Right renal pelvis (tissue), 4 donors: ENCODE measurements around the gene SYTL1. TPM values are rescaled to one million over a fixed set of nuclear protein-coding genes. Genes with fewer than 3 reads are reported as not detected.
A peak's percentile ranks its signal among the peaks of the same experiment; 100 is the strongest.

ENCODE experiments used
- DNase-seq, 4 donors: peaks; one replicate each; pipeline ENCODE4 v3.0.0-alpha.2; 2013; ENCODE audit warnings: low read depth in 4 of 4, low spot score in 3 of 4, missing footprints in 1 of 4
- polyA plus RNA-seq, 4 donors: library from polyadenylated mRNA; unstranded; fragments of 120-200 nt; gene quantifications; one replicate each; pipeline ENCODE4 v1.2.1, GENCODE V29; 2013; ENCODE audit not compliant: insufficient read length in 4 of 4

SYTL1 gene
- polyA plus RNA-seq, 4 donors, result 8.2 to 16.0 (median 10.5) TPM

GRCh38 chr1:27316860-27317259 lies 25.0 kb upstream of the SYTL1 start:
- DNase-seq, result no peak

GRCh38 chr1:27318136-27318535 lies 23.7 kb upstream of the SYTL1 start:
- no peak for DNase-seq

- no peak for DNase-seq
These were observed 23.2 kb upstream of the SYTL1 start for GRCh38 chr1:27318596-27318995.

- peak; percentile 87 to 91 (median 88) for DNase-seq
These were observed 19.8 kb upstream of the SYTL1 start, which contains the start of gene TMEM222 for GRCh38 chr1:27321813-27322568. Gene TMEM222, plus strand, starts transcription at chr1:27322163. Its CDS starts 35 bp downstream, at chr1:27322198.

GRCh38 chr1:27322569-27323240 lies 19.1 kb upstream of the SYTL1 start:
- DNase-seq, result no peak

GRCh38 chr1:27325286-27325685 lies 16.5 kb upstream of the SYTL1 start:
- DNase-seq, result no peak

- no peak for DNase-seq
These were observed 13.9 kb upstream of the SYTL1 start for GRCh38 chr1:27327964-27328363.

- DNase-seq, result no peak
These were observed 11.0 kb upstream of the SYTL1 start for GRCh38 chr1:27330786-27331185.

GRCh38 chr1:27331426-27331825 lies 10.4 kb upstream of the SYTL1 start:
- no peak for DNase-seq

GRCh38 chr1:27331922-27332321 lies 9.9 kb upstream of the SYTL1 start:
- no peak for DNase-seq

GRCh38 chr1:27332536-27333281 lies 9.1 kb upstream of the SYTL1 start:
- no peak for DNase-seq

- DNase-seq, result no peak
These were observed 8.0 kb upstream of the SYTL1 start for GRCh38 chr1:27333717-27334279.

- DNase-seq, result no peak
These were observed 6.1 kb upstream of the SYTL1 start for GRCh38 chr1:27335506-27336422.

GRCh38 chr1:27336756-27337155 lies 5.1 kb upstream of the SYTL1 start:
- DNase-seq, result no peak

GRCh38 chr1:27338751-27339150 lies 3.1 kb upstream of the SYTL1 start:
- no peak for DNase-seq

- no peak for DNase-seq
These were observed 2.6 kb upstream of the SYTL1 start for GRCh38 chr1:27339213-27339612.

GRCh38 chr1:27342391-27342777 lies 562 bp downstream of the SYTL1 start:
- no peak for DNase-seq

GRCh38 chr1:27342778-27343638 lies 1.2 kb downstream of the SYTL1 start:
- no peak for DNase-seq

GRCh38 chr1:27343639-27344025 lies 1.8 kb downstream of the SYTL1 start:
- no peak for DNase-seq
